Neural cell (in vitro differentiated cells): ENCODE measurements around the gene ZNF853. TPM values are rescaled to one million over a fixed set of nuclear protein-coding genes. Genes with fewer than 3 reads are reported as not detected.

ENCODE experiments used
- H2AFZ ChIP-seq: fragments of 200-600, 300-800 bp; sonication (generic), shearing (Covaris generic); 2 replicates; pipeline ENCODE4 v1.6.0; 2014; ENCODE audit warnings: low read depth, mild to moderate bottlenecking, antibody characterized with exemption, low read length, moderate library complexity
- H3F3A ChIP-seq: fragments of 200-600 bp; shearing (Covaris generic); 2 replicates; pipeline ENCODE4 v1.6.1; 2016; ENCODE audit warnings: mild to moderate bottlenecking, moderate library complexity, mixed read lengths, antibody characterized with exemption, low read length; ENCODE audit not compliant: insufficient read depth, poor library complexity, severe bottlenecking
- H3K27ac ChIP-seq: fragments of 200-600, 300-800 bp; sonication (generic), shearing (Covaris generic); 2 replicates; pipeline ENCODE4 v1.5.1; 2014; ENCODE audit warnings: mild to moderate bottlenecking, low read length, moderate library complexity
- H3K27me3 ChIP-seq: fragments of 300-800, 200-600 bp; sonication (generic), shearing (Covaris generic); 2 replicates; pipeline ENCODE4 v1.6.0; 2014; ENCODE audit warnings: mild to moderate bottlenecking, low read depth, low read length, moderate library complexity; ENCODE audit not compliant: insufficient read depth
- H3K36me3 ChIP-seq: fragments of 300-800, 200-600 bp; sonication (generic), shearing (Covaris generic); 2 replicates; pipeline ENCODE4 v1.5.1; 2014; ENCODE audit warnings: mild to moderate bottlenecking, antibody characterized with exemption, low read length, moderate library complexity; ENCODE audit not compliant: insufficient read depth
- H3K4me2 ChIP-seq: fragments of 300-800, 200-600 bp; sonication (generic), shearing (Covaris generic); 2 replicates; pipeline ENCODE4 v1.6.0; 2014; ENCODE audit warnings: mild to moderate bottlenecking, low read length
- H3K4me3 ChIP-seq: fragments of 300-800, 200-600 bp; sonication (generic), shearing (Covaris generic); 2 replicates; pipeline ENCODE4 v1.5.1; 2014; ENCODE audit warnings: mild to moderate bottlenecking, low read length, moderate library complexity
- H3K79me2 ChIP-seq: fragments of 200-600 bp; shearing (Covaris generic); replicated peaks from 2 replicates; pipeline ENCODE4 v1.6.0; 2014; ENCODE audit warnings: mild to moderate bottlenecking, low read length, moderate library complexity; ENCODE audit not compliant: insufficient read depth
- H3K9ac ChIP-seq: fragments of 300-800, 200-600 bp; sonication (generic), shearing (Covaris generic); 2 replicates; pipeline ENCODE4 v1.6.1; 2016; ENCODE audit warnings: mild to moderate bottlenecking, low read length, mixed read lengths
- H3K9me2 ChIP-seq: fragments of 200-600 bp; shearing (Covaris generic); 2 replicates; pipeline ENCODE4 v1.6.1; 2016; ENCODE audit warnings: mild to moderate bottlenecking, low read length, mixed read lengths; ENCODE audit not compliant: insufficient read depth
- H3K9me3 ChIP-seq: fragments of 200-600, 300-800 bp; sonication (generic), shearing (Covaris generic); 2 replicates; pipeline ENCODE4 v1.6.1; 2016; ENCODE audit warnings: mild to moderate bottlenecking, mixed run types, low read length, moderate library complexity, mixed read lengths
- H4K20me1 ChIP-seq: fragments of 200-600 bp; shearing (Covaris generic); 2 replicates; pipeline ENCODE4 v1.6.1; 2016; ENCODE audit warnings: mild to moderate bottlenecking, mixed run types; ENCODE audit not compliant: insufficient read depth
- CTCF ChIP-seq: fragments of 450-650 bp; IDR thresholded peaks from 2 replicates; pipeline ENCODE4 v1.5.1; 2014; ENCODE audit warnings: antibody characterized with exemption, mild to moderate bottlenecking, moderate library complexity; ENCODE audit not compliant: poor library complexity, severe bottlenecking
- EP300 ChIP-seq: fragments of 450-650 bp; conservative IDR thresholded peaks from 2 replicates; pipeline ENCODE4 v1.6.1; 2014; ENCODE audit warnings: antibody characterized with exemption, mild to moderate bottlenecking, moderate library complexity; ENCODE audit not compliant: poor library complexity, severe bottlenecking
- EZH2 ChIP-seq: fragments of 200-600, 300-800 bp; shearing (Covaris generic), sonication (generic); IDR thresholded peaks from 2 replicates; pipeline ENCODE4 v1.6.1; 2014; ENCODE audit warnings: antibody characterized with exemption, low read length, borderline replicate concordance, mild to moderate bottlenecking; ENCODE audit not compliant: insufficient read depth, poor library complexity, severe bottlenecking
- MXI1 ChIP-seq: fragments of 450-650 bp; conservative IDR thresholded peaks from 2 replicates; pipeline ENCODE4 v1.6.1; 2014; ENCODE audit warnings: antibody characterized with exemption, mild to moderate bottlenecking; ENCODE audit not compliant: poor library complexity, severe bottlenecking
- POLR2AphosphoS5 ChIP-seq: IDR thresholded peaks from 2 replicates; pipeline ENCODE4 v1.6.1; 2012
- RAD21 ChIP-seq: fragments of 450-650 bp; conservative IDR thresholded peaks from 2 replicates; pipeline ENCODE4 v1.6.1; 2014; ENCODE audit warnings: antibody characterized with exemption, mild to moderate bottlenecking, moderate library complexity
- SMC3 ChIP-seq: fragments of 450-650 bp; conservative IDR thresholded peaks from 2 replicates; pipeline ENCODE4 v1.6.1; 2014; ENCODE audit warnings: antibody characterized with exemption, mild to moderate bottlenecking, moderate library complexity; ENCODE audit not compliant: poor library complexity
- polyA plus RNA-seq: library from polyadenylated mRNA; depleted of rRNA; stranded (reverse); fragments of >200 nt; gene quantifications from 2 replicates; pipeline ENCODE4 v1.2.3, GENCODE V29; 2014
- TF ChIP-seq, protein P1 (sequence below): IDR thresholded peaks from 2 replicates; pipeline ENCODE4 v1.6.1; 2012; ENCODE audit warnings: borderline replicate concordance

The ZNF853 gene
- polyA plus RNA-seq, 1 donor from 2014 or later: 8.7 TPM

DNA sequence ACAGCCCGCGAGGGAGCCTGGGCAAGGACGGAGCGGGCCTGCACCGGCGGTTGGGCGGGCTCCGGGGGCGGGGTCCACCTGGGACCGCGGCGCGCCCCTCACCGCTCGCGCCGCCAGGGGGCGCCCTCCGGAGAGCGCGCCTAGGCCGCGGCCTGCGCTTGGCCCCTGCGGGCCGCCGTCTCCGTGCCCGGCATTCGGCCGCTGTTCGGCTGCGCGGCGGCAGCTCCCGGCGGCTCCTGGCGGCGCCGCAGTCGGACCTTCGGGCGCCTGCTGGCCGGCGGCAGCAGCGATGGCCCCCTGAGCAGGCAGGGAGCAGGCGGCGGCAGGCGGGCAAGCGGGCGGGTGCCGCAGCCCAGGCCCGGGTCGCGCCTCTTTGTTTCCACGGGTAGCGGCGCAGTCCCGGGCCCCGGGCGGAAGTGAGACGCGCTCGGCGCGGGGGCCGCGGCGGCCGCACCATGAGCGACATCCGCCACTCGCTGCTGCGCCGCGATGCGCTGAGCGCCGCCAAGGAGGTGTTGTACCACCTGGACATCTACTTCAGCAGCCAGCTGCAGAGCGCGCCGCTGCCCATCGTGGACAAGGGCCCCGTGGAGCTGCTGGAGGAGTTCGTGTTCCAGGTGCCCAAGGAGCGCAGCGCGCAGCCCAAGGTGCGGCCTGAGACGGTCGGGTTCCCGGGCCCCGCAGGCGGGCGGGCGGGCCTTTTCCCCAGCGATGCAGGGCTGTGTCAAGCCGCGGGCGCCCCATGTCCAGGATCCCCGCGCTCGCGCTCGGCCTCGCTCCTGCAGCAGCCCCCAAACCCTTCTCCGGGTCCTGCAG is 25.4 kb upstream of the ZNF853 start, which contains the start of gene INTS15:
INTS15 (plus strand) TSS at position 193 of the 816 bp plus-strand sequence; CDS start at position 456, 263 bp downstream.
- H3K4me2 ChIP-seq: peak within 1 kb of the TSS; percentile 92
- no peaks in the 10 kb centered on the region for H3K9me2 ChIP-seq
- no peaks in the 10 kb centered on the region for H4K20me1 ChIP-seq
- H3K9me3 ChIP-seq: no peaks in the 10 kb centered on the region
- peak within 1 kb of the TSS; percentile 100 for H3K4me3 ChIP-seq
- H3K27ac ChIP-seq: peak within 1 kb of the TSS; percentile 83
- peak within 1 kb of the TSS; percentile 90 for H2AFZ ChIP-seq
- peak within 1 kb of the TSS; percentile 93 for H3K9ac ChIP-seq
- H3K27me3 ChIP-seq: no peaks in the 10 kb centered on the region
- H3K36me3 ChIP-seq: no peaks in the 10 kb centered on the region
- TF ChIP-seq SMC3 (peak; percentile 80), EZH2 (no peak), POLR2AphosphoS5 (peak; percentile 76), CTCF (peak; percentile 91), RAD21 (peak; percentile 62), EP300 (peak; percentile 33), MXI1 (peak; percentile 83)
- TF ChIP-seq, protein P1, sequence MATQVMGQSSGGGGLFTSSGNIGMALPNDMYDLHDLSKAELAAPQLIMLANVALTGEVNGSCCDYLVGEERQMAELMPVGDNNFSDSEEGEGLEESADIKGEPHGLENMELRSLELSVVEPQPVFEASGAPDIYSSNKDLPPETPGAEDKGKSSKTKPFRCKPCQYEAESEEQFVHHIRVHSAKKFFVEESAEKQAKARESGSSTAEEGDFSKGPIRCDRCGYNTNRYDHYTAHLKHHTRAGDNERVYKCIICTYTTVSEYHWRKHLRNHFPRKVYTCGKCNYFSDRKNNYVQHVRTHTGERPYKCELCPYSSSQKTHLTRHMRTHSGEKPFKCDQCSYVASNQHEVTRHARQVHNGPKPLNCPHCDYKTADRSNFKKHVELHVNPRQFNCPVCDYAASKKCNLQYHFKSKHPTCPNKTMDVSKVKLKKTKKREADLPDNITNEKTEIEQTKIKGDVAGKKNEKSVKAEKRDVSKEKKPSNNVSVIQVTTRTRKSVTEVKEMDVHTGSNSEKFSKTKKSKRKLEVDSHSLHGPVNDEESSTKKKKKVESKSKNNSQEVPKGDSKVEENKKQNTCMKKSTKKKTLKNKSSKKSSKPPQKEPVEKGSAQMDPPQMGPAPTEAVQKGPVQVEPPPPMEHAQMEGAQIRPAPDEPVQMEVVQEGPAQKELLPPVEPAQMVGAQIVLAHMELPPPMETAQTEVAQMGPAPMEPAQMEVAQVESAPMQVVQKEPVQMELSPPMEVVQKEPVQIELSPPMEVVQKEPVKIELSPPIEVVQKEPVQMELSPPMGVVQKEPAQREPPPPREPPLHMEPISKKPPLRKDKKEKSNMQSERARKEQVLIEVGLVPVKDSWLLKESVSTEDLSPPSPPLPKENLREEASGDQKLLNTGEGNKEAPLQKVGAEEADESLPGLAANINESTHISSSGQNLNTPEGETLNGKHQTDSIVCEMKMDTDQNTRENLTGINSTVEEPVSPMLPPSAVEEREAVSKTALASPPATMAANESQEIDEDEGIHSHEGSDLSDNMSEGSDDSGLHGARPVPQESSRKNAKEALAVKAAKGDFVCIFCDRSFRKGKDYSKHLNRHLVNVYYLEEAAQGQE: no peak
- peaks cover 3% of the 10 kb centered on the region for H3K79me2 ChIP-seq
- H3F3A ChIP-seq: no peaks in the 10 kb centered on the region

- Histone ChIP-seq H3K4me2 (peak overlapping the region; percentile 92), H3K9me2 (no peaks in the 10 kb centered on the region), H3K27me3 (no peaks in the 10 kb centered on the region), H2AFZ (peak overlapping the region; percentile 90), H3K9ac (peak overlapping the region; percentile 93), H3K27ac (peak overlapping the region; percentile 83), H3K36me3 (no peaks in the 10 kb centered on the region), H3K79me2 (peaks cover 3% of the 10 kb centered on the region), H3K4me3 (peak overlapping the region; percentile 100), H3F3A (no peaks in the 10 kb centered on the region), H4K20me1 (no peaks in the 10 kb centered on the region), H3K9me3 (no peaks in the 10 kb centered on the region)
- TF ChIP-seq MXI1: no peak
- no peak for TF ChIP-seq EP300
- TF ChIP-seq RAD21: no peak
- no peak for TF ChIP-seq CTCF
- no peak for TF ChIP-seq SMC3
Observed at GRCh38 chr7:6590645-6591110, 24.7 kb upstream of the ZNF853 start.
